Bladder microvascular endothelial cell (primary cell): ENCODE data around the gene ETFRF1. TPM values are rescaled to one million over a fixed set of nuclear protein-coding genes. Genes with fewer than 3 reads are reported as not detected.

Experiments
- total RNA-seq: library from RNA; depleted of rRNA; stranded (reverse); fragments of >200 nt; gene quantifications from 2 replicates; pipeline ENCODE4 v1.2.3, GENCODE V29; 2014

ETFRF1 gene, protein sequence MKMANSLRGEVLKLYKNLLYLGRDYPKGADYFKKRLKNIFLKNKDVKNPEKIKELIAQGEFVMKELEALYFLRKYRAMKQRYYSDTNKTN
- total RNA-seq = 6.5 and 11.1 TPM in 2 replicates

GRCh38 chr12:25195056-25195971 lies at the start of gene ETFRF1, which contains the start of gene DNAI7:
TSS of gene ETFRF1 (plus strand) at chr12:25195237. CDS start at chr12:25203957, 8,720 bp downstream.
TSS of gene DNAI7 (minus strand) at chr12:25195160. CDS start at chr12:25195078, 82 bp downstream.

GRCh38 chr12:25250744-25251730 lies 56.0 kb downstream of the ETFRF1 start, which contains the start of gene KRAS:
TSS of gene KRAS (minus strand) at chr12:25250929.

Other genes with a start within 250 kb of the ETFRF1 start
- 28.7 and 128 TPM in 2 replicates for gene BCAT1, start 246.1 kb upstream of the ETFRF1 start, total RNA-seq
- 0.13 TPM in 1 of 2 replicates, not detected in the other for gene DNAI7, start 77 bp upstream of the ETFRF1 start, total RNA-seq
- gene KRAS, start 55.7 kb downstream of the ETFRF1 start, total RNA-seq = 10.5 and 34.6 TPM in 2 replicates